ENCODE measurements around the gene CMTR1.
"Not testable (repeated sequence)": the region's sequence is repeated elsewhere in the genome, so short reads cannot be mapped to it uniquely, and the experiment has no call there.

The CMTR1 gene

GRCh38 chr6:37435816-37436215, 2.8 kb downstream of the CMTR1 start:
- no peak for DNase-seq (ENCODE audit: low read depth)

GRCh38 chr6:37438930-37439329, 5.9 kb downstream of the CMTR1 start:
- no peak for DNase-seq (ENCODE audit: low read depth)

DNA sequence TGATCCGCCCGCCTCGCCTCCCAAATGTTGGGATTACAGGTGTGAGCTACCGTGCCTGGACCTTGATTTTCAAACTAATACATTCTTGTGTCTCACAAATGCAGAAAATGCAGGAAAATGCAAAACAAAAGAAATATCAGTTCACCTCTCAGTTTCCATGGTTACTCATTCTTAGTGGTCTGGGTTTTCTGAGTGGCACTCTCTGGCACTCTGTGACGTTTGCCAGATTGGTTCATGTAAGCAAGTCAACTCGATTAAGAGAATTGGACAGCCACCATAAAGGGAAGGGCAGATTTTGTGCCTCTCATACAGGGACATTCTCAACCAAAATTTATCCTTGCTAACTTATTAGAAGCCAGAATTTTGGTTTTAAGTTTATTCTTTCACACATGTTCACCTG, 8.6 kb downstream of the CMTR1 start:
- no peak for DNase-seq (ENCODE audit: low read depth)

GRCh38 chr6:37442416-37443215, 9.6 kb downstream of the CMTR1 start:
- DNase-seq (ENCODE audit: low read depth) = no peak

GRCh38 chr6:37443216-37443542, 10.2 kb downstream of the CMTR1 start:
- not testable (repeated sequence) for DNase-seq (ENCODE audit: low read depth)

GRCh38 chr6:37449984-37450383, 17.0 kb downstream of the CMTR1 start:
- no peak for DNase-seq (ENCODE audit: low read depth)

DNA sequence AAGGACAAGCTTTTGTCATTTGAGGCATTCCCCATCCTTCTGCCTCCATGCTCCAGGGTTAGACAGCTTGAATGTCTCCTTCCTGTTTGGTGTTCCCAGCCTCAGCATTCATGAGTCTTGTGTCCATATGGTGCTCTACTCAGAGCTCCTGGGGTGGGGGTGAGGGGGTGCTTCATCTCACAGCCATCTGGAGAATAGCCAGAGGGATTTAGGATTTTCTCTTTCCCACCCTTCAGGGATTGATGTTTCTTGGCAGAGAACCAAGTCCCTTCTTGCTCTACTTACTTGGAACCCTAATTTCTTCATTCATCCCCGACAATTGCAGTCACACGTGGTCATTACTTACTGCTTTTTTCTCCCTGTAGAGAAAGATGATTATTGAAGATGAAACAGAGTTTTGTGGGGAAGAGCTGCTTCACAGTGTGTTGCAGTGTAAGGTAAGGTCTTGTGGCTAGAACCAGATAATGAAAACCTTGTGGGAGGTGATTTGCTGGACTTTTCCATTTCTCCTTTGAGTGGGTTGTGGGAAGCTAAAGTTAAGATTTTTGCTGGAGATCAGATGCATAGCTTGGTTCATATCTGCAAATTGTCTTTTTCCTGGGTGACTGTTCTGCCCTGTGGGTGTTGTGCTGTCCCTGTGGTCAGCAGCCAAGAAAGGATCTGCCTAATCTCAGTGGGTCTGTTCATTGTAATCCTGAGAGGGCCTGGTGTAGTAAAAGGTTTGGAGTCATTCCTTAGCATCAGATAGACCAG, 18.6 kb downstream of the CMTR1 start:
- no peak for DNase-seq (ENCODE audit: low read depth)

DNA sequence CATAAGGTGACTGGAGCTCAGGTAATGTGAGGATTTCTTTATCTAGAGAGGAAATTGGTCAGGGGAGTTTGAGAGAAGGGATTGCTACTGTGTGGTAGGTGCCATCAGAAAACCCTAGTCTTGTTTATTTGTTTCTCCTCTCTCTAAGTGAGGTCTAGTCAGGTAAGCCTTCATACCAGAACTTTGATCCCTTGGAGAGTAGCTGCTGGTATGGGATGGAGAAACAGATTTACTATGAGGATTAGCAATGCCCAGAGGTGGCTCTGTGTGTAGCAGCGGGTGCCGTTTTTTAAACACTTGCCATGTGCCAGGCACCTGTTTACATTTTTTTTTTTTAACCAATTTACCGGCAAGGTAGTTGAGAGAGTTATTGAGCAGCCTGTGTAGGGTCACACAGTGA, 19.5 kb downstream of the CMTR1 start:
- DNase-seq (ENCODE audit: low read depth) = no peak

GRCh38 chr6:37454420-37455140, 21.6 kb downstream of the CMTR1 start:
- DNase-seq (ENCODE audit: low read depth) = no peak

GRCh38 chr6:37456126-37456525, 23.1 kb downstream of the CMTR1 start:
- no peak for DNase-seq (ENCODE audit: low read depth)

DNA sequence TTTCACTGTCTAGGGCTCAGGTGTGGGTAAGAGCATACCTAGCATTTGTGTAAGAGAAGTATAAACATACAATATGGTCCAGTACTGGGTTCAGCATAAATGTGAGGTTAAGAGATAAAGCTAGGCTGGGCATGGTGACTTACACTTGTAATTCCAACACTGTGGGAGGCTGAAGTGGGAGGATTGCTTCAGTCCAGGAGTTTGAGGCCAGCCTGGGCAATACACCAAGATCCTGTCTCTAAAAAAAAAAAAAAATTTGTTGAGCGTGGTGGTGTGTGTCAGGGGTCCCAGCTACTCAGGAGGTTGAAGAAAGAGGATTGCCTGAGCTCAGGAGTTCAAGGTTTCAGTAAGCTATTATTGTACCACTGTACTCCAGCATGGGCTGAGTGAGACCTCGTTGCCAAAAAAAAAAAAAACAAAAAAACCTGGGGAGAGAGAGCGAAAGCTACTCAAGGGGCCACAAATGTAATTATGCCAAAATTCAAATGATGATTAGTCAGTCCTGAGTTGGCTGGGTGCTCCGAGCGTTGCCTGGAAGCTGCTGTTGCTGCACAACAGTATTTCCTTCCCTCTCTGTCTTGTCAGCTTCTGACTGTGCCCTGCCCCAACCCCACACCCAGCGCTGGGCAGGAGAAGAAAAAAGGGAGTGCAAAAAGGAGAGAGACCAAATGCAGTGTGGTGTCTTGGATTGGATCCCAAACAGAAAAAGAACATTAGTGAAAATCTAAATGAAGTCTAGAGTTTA, 24.0 kb downstream of the CMTR1 start:
- no peak for DNase-seq (ENCODE audit: low read depth)

GRCh38 chr6:37459981-37460800, 27.2 kb downstream of the CMTR1 start:
- no peak for DNase-seq (ENCODE audit: low read depth)

DNA sequence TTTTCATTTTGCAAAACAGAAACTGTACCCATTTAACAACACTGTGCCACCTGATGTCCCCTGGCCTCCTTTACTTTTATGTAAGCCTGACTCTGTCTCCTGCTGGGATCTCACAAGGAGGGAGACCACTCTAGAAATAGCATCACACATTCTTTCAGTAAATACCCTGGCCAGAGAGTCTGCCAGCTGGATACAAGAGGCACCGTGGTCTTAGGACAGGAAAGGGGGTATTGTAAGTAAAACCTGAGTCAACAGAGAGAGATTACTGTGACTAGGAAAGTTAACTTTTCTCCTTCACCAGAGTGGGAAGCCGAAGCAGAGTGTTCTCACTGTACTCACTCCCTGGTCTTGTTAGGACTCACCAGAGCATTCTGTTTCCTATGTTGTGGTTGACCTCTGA, 27.8 kb downstream of the CMTR1 start:
- no peak for DNase-seq (ENCODE audit: low read depth)

DNA sequence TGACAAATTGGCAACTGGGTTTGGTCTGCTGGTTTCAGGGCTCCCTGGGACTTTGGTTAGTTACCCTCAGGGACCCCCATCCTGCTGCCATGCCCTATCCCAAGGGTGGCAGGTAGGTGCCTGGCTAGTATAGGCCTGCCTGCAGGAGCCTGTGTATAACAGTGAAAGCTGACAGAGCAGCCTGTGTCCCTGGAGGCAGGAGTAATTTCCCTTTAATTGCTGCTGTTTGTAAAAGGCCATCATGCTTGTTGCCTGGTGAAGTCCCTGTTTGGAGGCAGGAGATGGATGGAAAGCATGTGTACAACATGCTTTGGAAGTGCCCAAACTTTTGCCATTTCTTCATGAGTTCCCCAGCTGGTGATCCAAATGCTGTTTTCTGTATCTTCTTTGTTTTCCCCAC, 30.1 kb downstream of the CMTR1 start:
- no peak for DNase-seq (ENCODE audit: low read depth)

GRCh38 chr6:37467718-37468117, 34.7 kb downstream of the CMTR1 start:
- DNase-seq (ENCODE audit: low read depth) = no peak

- no peak for DNase-seq (ENCODE audit: low read depth)
Observed at GRCh38 chr6:37473364-37474095, 40.5 kb downstream of the CMTR1 start.

DNA sequence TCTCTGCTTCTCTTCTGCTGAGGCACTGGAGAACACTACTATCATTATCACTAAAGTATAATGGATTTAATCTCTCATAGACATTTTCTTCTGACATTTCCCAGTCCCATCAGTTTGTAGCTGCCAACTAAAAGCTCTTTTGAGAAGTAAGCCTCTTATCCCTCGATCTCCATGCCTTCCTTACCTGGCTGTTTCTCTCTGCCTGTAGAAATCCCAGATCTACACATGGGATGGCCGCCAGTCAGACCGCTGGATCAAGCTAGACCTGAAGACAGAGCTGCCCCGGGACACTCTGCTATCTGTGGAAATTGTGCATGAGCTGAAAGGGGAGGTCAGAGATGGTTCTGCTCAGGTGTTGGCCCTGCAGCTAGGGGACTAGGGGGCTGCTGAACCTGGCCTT, 41.3 kb downstream of the CMTR1 start:
- no peak for DNase-seq (ENCODE audit: low read depth)

GRCh38 chr6:37477191-37477590, 44.2 kb downstream of the CMTR1 start:
- no peak for DNase-seq (ENCODE audit: low read depth)

- no peak for DNase-seq (ENCODE audit: low read depth)
Observed at GRCh38 chr6:37477656-37478435, 44.8 kb downstream of the CMTR1 start.

DNA sequence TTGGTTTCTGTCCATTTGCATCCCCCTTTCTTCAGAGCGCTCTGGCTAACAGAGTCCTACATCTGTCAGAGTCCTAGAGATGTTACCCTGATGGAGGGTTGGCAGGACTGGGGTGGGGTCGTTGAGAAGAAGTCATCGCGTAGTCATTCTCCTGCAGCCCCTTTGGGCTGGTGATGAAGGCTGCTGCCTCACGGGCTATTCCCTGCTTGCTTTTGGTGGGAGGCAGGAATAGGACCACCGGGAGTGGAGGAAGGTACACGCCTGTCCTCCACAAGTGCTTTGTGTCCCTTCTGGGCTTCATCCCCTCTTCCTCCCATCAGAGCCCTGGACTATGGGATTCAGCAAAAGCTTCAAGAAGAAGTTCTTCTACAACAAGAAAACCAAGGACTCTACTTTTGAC, 45.8 kb downstream of the CMTR1 start:
- DNase-seq (ENCODE audit: low read depth) = no peak

Data from activated T-cell treated with anti-CD3 and anti-CD28 coated beads for 48 hours (primary cell).